ENCODE data around the gene NCK2.
A peak's percentile ranks its signal among the peaks of the same experiment; 100 is the strongest.

The NCK2 gene

GRCh38 chr2:105821428-105822125 lies 76.9 kb downstream of the NCK2 start:
- no peak for DNase-seq

- no peak for DNase-seq
Measured at GRCh38 chr2:105822186-105822585, 77.5 kb downstream of the NCK2 start.

- no peak for DNase-seq
Measured at GRCh38 chr2:105824446-105824845, 79.7 kb downstream of the NCK2 start.

- DNase-seq, result no peak
Measured at GRCh38 chr2:105827351-105828096, 82.8 kb downstream of the NCK2 start.

GRCh38 chr2:105828558-105828957 lies 83.8 kb downstream of the NCK2 start:
- no peak for DNase-seq

- DNase-seq, result no peak
Measured at GRCh38 chr2:105834931-105835330, 90.2 kb downstream of the NCK2 start.

GRCh38 chr2:105836341-105836740 lies 91.6 kb downstream of the NCK2 start:
- DNase-seq, result no peak

GRCh38 chr2:105836840-105837692 lies 92.4 kb downstream of the NCK2 start:
- no peak for DNase-seq

- DNase-seq, result no peak
Measured at GRCh38 chr2:105839793-105840192, 95.1 kb downstream of the NCK2 start.

GRCh38 chr2:105840933-105841332 lies 96.2 kb downstream of the NCK2 start:
- DNase-seq, result no peak

- no peak for DNase-seq
Measured at GRCh38 chr2:105841551-105841950, 96.8 kb downstream of the NCK2 start.

- DNase-seq, result no peak
Measured at GRCh38 chr2:105842555-105842954, 97.8 kb downstream of the NCK2 start.

- peak; percentile 28 for DNase-seq
Measured at GRCh38 chr2:105843476-105844374, 99.0 kb downstream of the NCK2 start.

GRCh38 chr2:105845976-105846375 lies 101.3 kb downstream of the NCK2 start:
- no peak for DNase-seq

GRCh38 chr2:105847056-105847455 lies 102.3 kb downstream of the NCK2 start:
- no peak for DNase-seq

- no peak for DNase-seq
Measured at GRCh38 chr2:105848367-105848766, 103.7 kb downstream of the NCK2 start.

GRCh38 chr2:105849431-105850179 lies 104.9 kb downstream of the NCK2 start:
- DNase-seq, result no peak

GRCh38 chr2:105852066-105852465 lies 107.4 kb downstream of the NCK2 start:
- DNase-seq, result no peak

GRCh38 chr2:105853354-105854088 lies 108.8 kb downstream of the NCK2 start:
- no peak for DNase-seq

- DNase-seq, result no peak
Measured at GRCh38 chr2:105854972-105855371, 110.3 kb downstream of the NCK2 start.

- DNase-seq, result no peak
Measured at GRCh38 chr2:105856581-105856980, 111.9 kb downstream of the NCK2 start.

Measured in kidney glomerular epithelial cell (primary cell).